Measurements from ENCODE around the gene ANKS6.

ANKS6 gene

GRCh38 chr9:98805506-98806272, 9.3 kb upstream of the ANKS6 start:
- DNase-seq (ENCODE audit: low read depth), result peak; percentile 34
- H3K4me3 ChIP-seq (ENCODE audit: control insufficient read depth, low read depth, low read length), result no peak overlapping the region
- TF ChIP-seq, protein P1, sequence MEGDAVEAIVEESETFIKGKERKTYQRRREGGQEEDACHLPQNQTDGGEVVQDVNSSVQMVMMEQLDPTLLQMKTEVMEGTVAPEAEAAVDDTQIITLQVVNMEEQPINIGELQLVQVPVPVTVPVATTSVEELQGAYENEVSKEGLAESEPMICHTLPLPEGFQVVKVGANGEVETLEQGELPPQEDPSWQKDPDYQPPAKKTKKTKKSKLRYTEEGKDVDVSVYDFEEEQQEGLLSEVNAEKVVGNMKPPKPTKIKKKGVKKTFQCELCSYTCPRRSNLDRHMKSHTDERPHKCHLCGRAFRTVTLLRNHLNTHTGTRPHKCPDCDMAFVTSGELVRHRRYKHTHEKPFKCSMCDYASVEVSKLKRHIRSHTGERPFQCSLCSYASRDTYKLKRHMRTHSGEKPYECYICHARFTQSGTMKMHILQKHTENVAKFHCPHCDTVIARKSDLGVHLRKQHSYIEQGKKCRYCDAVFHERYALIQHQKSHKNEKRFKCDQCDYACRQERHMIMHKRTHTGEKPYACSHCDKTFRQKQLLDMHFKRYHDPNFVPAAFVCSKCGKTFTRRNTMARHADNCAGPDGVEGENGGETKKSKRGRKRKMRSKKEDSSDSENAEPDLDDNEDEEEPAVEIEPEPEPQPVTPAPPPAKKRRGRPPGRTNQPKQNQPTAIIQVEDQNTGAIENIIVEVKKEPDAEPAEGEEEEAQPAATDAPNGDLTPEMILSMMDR (IDR thresholded peaks at IDR 0.05; ENCODE audit: control insufficient read depth, insufficient read depth, low read depth, low read length, missing control alignments), result no peak

DNA sequence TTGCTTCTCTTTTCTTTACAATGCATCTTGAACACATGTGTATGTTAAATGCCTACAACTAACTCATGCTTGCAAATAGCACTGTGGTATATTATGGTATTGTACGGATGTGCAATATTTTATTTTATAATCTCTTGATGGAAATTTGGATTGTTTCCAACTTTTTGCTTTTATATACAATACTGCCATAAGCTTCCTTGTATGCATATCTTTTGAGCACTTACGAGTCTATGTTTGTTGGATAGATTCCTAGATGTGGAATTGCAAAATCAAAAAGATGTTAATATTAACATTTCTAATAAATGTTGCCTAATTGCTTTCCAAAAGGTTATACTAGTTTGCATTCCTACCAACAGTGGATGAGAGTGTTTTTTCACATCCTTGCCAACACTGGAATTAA, 7.7 kb upstream of the ANKS6 start:
- H3K4me3 ChIP-seq (ENCODE audit: control insufficient read depth, low read depth, low read length), result no peak overlapping the region

GRCh38 chr9:98801969-98802371, 5.6 kb upstream of the ANKS6 start:
- DNase-seq (ENCODE audit: low read depth), result no peak
- TF ChIP-seq, protein P1 (IDR thresholded peaks at IDR 0.05; ENCODE audit: control insufficient read depth, insufficient read depth, low read depth, low read length, missing control alignments), result no peak
- H3K4me3 ChIP-seq (ENCODE audit: control insufficient read depth, low read depth, low read length), result no peak overlapping the region

More for the DNA sequence above, 7.7 kb upstream of the ANKS6 start:
- DNase-seq (ENCODE audit: low read depth), result no peak
- TF ChIP-seq, protein P1 (IDR thresholded peaks at IDR 0.05; ENCODE audit: control insufficient read depth, insufficient read depth, low read depth, low read length, missing control alignments), result no peak

DNA sequence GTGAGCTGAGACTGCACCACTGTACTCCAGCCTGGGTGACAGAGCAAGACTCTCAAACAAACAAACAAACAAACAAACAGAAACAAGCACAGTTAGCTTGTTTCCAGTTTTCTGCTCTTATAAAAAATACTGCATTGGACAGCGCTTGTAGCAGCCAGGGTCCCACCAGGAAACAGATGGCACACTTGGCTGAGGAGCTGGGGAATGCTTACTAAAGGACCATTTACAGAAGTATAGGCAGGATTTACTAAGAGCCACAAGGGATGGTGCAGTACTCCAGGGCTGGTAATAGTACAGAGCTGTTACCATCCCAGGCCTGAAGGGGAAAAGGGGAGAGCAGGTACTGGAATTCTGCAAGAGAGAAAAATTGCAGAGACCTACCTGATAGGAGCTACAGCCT, 5.2 kb upstream of the ANKS6 start:
- H3K4me3 ChIP-seq (ENCODE audit: control insufficient read depth, low read depth, low read length), result no peak overlapping the region
- no peak for DNase-seq (ENCODE audit: low read depth)
- TF ChIP-seq, protein P1 (IDR thresholded peaks at IDR 0.05; ENCODE audit: control insufficient read depth, insufficient read depth, low read depth, low read length, missing control alignments), result no peak

DNA sequence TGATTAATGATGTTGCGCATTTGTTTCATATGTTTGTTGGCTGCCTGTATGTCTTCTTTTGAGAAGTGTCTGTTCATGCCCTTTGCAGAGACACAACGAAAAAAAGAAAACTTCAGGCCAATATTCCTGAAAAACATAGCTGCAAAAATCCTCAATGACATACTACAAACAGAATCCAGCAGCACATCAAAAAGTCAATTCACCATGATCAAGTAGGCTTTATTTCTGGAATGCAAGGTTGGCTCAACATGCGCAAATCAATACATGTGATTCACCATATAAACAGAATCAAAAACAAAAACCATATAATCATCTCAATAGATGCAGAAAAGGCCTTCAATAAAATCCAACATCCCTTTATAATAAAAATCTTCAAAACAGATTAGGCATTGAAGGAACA, 1.9 kb upstream of the ANKS6 start:
- DNase-seq (ENCODE audit: low read depth), result no peak
- H3K4me3 ChIP-seq (ENCODE audit: control insufficient read depth, low read depth, low read length), result no peak overlapping the region
- TF ChIP-seq, protein P1 (IDR thresholded peaks at IDR 0.05; ENCODE audit: control insufficient read depth, insufficient read depth, low read depth, low read length, missing control alignments), result no peak

- TF ChIP-seq, protein P1 (IDR thresholded peaks at IDR 0.05; ENCODE audit: control insufficient read depth, insufficient read depth, low read depth, low read length, missing control alignments), result no peak
- H3K4me3 ChIP-seq (ENCODE audit: control insufficient read depth, low read depth, low read length), result no peak overlapping the region
- DNase-seq (ENCODE audit: low read depth), result no peak
Observed at GRCh38 chr9:98797491-98797890, 1.1 kb upstream of the ANKS6 start.

Measured in AG09309 (cell line).